H1 (cell line): ENCODE results near the gene LRRC63. TPM values are rescaled to one million over a fixed set of nuclear protein-coding genes. Genes with fewer than 3 reads are reported as not detected.

Experiments used
- CTCF ChIA-PET: fragments of 300-600 bp; sonication (Branson Sonifier 250); formaldehyde crosslinking; loops from one replicate; lab custom pipeline; 2021; ENCODE audit not compliant: partially characterized antibody; lab: Charles Lee
- POLR2A ChIA-PET: fragments of 300-600 bp; sonication (Branson Sonifier 250); formaldehyde crosslinking; loops from one replicate; lab custom pipeline; 2021; ENCODE audit warnings: inconsistent platforms; ENCODE audit not compliant: partially characterized antibody; lab: Charles Lee
- DNase-seq, 2 experiments: peaks; one replicate each; pipeline versions ENCODE4 v3.0.0 to v3.0.0-alpha.2; 2010 to 2022; ENCODE audit warnings: low spot score in 2 of 2, low read depth in 1 of 2, mixed read lengths in 1 of 2
- FAIRE-seq: peaks from 2 replicates; lab custom pipeline; 2011; peaks lifted over from hg19 to GRCh38; lab: Jason Lieb, UNC
- H2AFZ ChIP-seq: 2 replicates; pipeline ENCODE4 v1.8.1; 2012; ENCODE audit warnings: low read length, inconsistent platforms
- H2AK5ac ChIP-seq: 2 replicates; pipeline ENCODE4 v1.6.1; 2013; ENCODE audit warnings: low read depth, low read length
- H2BK120ac ChIP-seq: replicated peaks from 2 replicates; pipeline ENCODE3; 2013; ENCODE audit warnings: low read depth, low read length, inconsistent platforms
- H2BK12ac ChIP-seq: 2 replicates; pipeline ENCODE4 v1.6.1; 2013; ENCODE audit warnings: low read depth, low read length
- H2BK15ac ChIP-seq: 2 replicates; pipeline ENCODE4 v1.6.1; 2013; ENCODE audit warnings: low read length
- H2BK20ac ChIP-seq: 2 replicates; pipeline ENCODE4 v1.6.1; 2013; ENCODE audit warnings: low read length
- H2BK5ac ChIP-seq: 2 replicates; pipeline ENCODE4 v1.6.1; 2013; ENCODE audit warnings: low read depth, low read length
- H3K14ac ChIP-seq: 2 replicates; pipeline ENCODE4 v1.6.1; 2013; ENCODE audit warnings: inconsistent platforms; ENCODE audit not compliant: insufficient read length
- H3K18ac ChIP-seq: 2 replicates; pipeline ENCODE4 v1.6.1; 2013; ENCODE audit warnings: low read length; ENCODE audit errors: extremely low read depth
- H3K23ac ChIP-seq: 2 replicates; pipeline ENCODE4 v1.6.1; 2013; ENCODE audit warnings: inconsistent platforms; ENCODE audit not compliant: insufficient read length
- H3K23me2 ChIP-seq: 2 replicates; pipeline ENCODE4 v1.6.1; 2013; ENCODE audit warnings: low read depth, low read length
- H3K27ac ChIP-seq: 2 replicates; pipeline ENCODE4 v1.6.1; 2011; ENCODE audit warnings: low read depth, low read length, inconsistent platforms
- H3K27me3 ChIP-seq, 4 experiments: replicated peaks in 1 of 4; 1 replicate in 1 of 4; 2 replicates in 3 of 4; pipeline versions ENCODE4 v1.6.1 to v1.8.1; 2011 to 2013; ENCODE audit warnings: low read length in 3 of 4, mild to moderate bottlenecking in 3 of 4, inconsistent platforms in 2 of 4, mixed read lengths in 2 of 4, moderate library complexity in 1 of 4; ENCODE audit not compliant: control insufficient read depth in 3 of 4, insufficient read depth in 3 of 4; ENCODE audit errors: extremely low read depth in 1 of 4
- H3K36me3 ChIP-seq, 4 experiments: 2 replicates each; pipeline versions ENCODE4 v1.6.1 to v1.8.1; 2011 to 2013; ENCODE audit warnings: mild to moderate bottlenecking in 4 of 4, low read length in 3 of 4, moderate library complexity in 2 of 4, control low read depth in 1 of 4, inconsistent platforms in 1 of 4; ENCODE audit not compliant: insufficient read depth in 4 of 4, control insufficient read depth in 2 of 4
- H3K4ac ChIP-seq: replicated peaks from 2 replicates; pipeline ENCODE3; 2013; ENCODE audit warnings: low read length, low read depth, mixed read lengths, inconsistent platforms; ENCODE audit not compliant: insufficient read length
- H3K4me1 ChIP-seq, 4 experiments: replicated peaks in 1 of 4; 1 replicate in 1 of 4; 2 replicates in 3 of 4; pipeline versions ENCODE4 v1.6.1 to v1.8.1; 2011 to 2013; ENCODE audit warnings: low read length in 3 of 4, inconsistent platforms in 2 of 4, mixed read lengths in 1 of 4; ENCODE audit not compliant: insufficient read depth in 4 of 4, control insufficient read depth in 3 of 4
- H3K4me2 ChIP-seq, 2 experiments: 2 replicates each; pipeline versions ENCODE4 v1.6.1 to v1.8.1; 2011 to 2013; ENCODE audit warnings: low read depth in 2 of 2, low read length in 2 of 2, control low read depth in 1 of 2, inconsistent platforms in 1 of 2, mild to moderate bottlenecking in 1 of 2; ENCODE audit not compliant: insufficient read depth in 1 of 2
- H3K4me3 ChIP-seq, 4 experiments: fragments of 200-600, 300-600 bp in 1 of 4; sonication (generic), shearing (Covaris generic), sonication (Bioruptor Twin) in 1 of 4; 2 replicates each; pipeline versions ENCODE4 v1.5.1 to v1.8.1; 2011 to 2016; ENCODE audit warnings: low read length in 4 of 4, low read depth in 3 of 4, control low read depth in 2 of 4, inconsistent platforms in 2 of 4, mild to moderate bottlenecking in 2 of 4, mixed read lengths in 1 of 4, moderate library complexity in 1 of 4; ENCODE audit not compliant: insufficient read depth in 2 of 4; ENCODE audit errors: extremely low read depth in 1 of 4
- H3K56ac ChIP-seq: replicated peaks from 2 replicates; pipeline ENCODE3; 2013; ENCODE audit warnings: low read depth, mild to moderate bottlenecking, mixed read lengths, low read length, inconsistent platforms; ENCODE audit not compliant: insufficient read length
- H3K79me1 ChIP-seq: 2 replicates; pipeline ENCODE4 v1.6.1; 2013; ENCODE audit warnings: low read depth, low read length, control low read depth
- H3K79me2 ChIP-seq, 2 experiments: 2 replicates each; pipeline versions ENCODE4 v1.6.1 to v1.8.1; 2012 to 2013; ENCODE audit warnings: low read length in 2 of 2, mild to moderate bottlenecking in 2 of 2, inconsistent platforms in 1 of 2; ENCODE audit not compliant: insufficient read depth in 2 of 2, control insufficient read depth in 1 of 2
- H3K9ac ChIP-seq, 4 experiments: replicated peaks in 1 of 4; 1 replicate in 1 of 4; 2 replicates in 3 of 4; pipeline versions ENCODE4 v1.6.1 to v1.8.1; 2011 to 2013; ENCODE audit warnings: low read depth in 3 of 4, low read length in 3 of 4, control low read depth in 2 of 4, mild to moderate bottlenecking in 2 of 4, moderate library complexity in 2 of 4, inconsistent platforms in 1 of 4; ENCODE audit errors: extremely low read depth in 1 of 4
- H3K9me3 ChIP-seq, 2 experiments: 2 replicates each; pipeline versions ENCODE4 v1.6.1 to v1.8.1; 2012 to 2013; ENCODE audit warnings: mild to moderate bottlenecking in 2 of 2, moderate library complexity in 2 of 2, control low read depth in 1 of 2, inconsistent platforms in 1 of 2, low read depth in 1 of 2, low read length in 1 of 2, mixed read lengths in 1 of 2; ENCODE audit not compliant: insufficient read depth in 2 of 2
- H4K20me1 ChIP-seq, 2 experiments: replicated peaks in 1 of 2; 2 replicates each; pipeline versions ENCODE3 to v1.8.1; 2011 to 2013; ENCODE audit warnings: inconsistent platforms in 2 of 2, low read length in 2 of 2, mild to moderate bottlenecking in 1 of 2; ENCODE audit not compliant: insufficient read depth in 2 of 2, control insufficient read depth in 1 of 2
- H4K5ac ChIP-seq: 2 replicates; pipeline ENCODE4 v1.6.1; 2013; ENCODE audit warnings: low read length, low read depth, mixed read lengths, inconsistent platforms; ENCODE audit not compliant: insufficient read length
- H4K8ac ChIP-seq: 2 replicates; pipeline ENCODE4 v1.8.0; 2013; ENCODE audit warnings: mild to moderate bottlenecking, moderate library complexity, low read length, inconsistent platforms; ENCODE audit not compliant: insufficient read depth; ENCODE audit errors: extremely low read depth
- H4K91ac ChIP-seq: replicated peaks from 2 replicates; pipeline ENCODE3; 2013; ENCODE audit warnings: low read length, mixed read lengths, inconsistent platforms; ENCODE audit not compliant: insufficient read length
- EGR1 ChIP-seq: IDR thresholded peaks from 2 replicates; pipeline ENCODE4 v1.6.1; 2011; ENCODE audit warnings: low read depth, low read length, borderline replicate concordance
- EZH2 ChIP-seq: fragments of 200-600 bp; sonication (generic); IDR thresholded peaks from 2 replicates; pipeline ENCODE4 v1.7.1; 2012; ENCODE audit warnings: low read depth, mild to moderate bottlenecking, moderate library complexity, low read length, inconsistent platforms; ENCODE audit not compliant: severe bottlenecking
- POLR2A ChIP-seq, 2 experiments: IDR thresholded peaks; 1 replicate in 1 of 2; 2 replicates in 1 of 2; pipeline ENCODE4 v1.6.1; 2011; ENCODE audit warnings: low read depth in 2 of 2, low read length in 2 of 2, mild to moderate bottlenecking in 2 of 2; ENCODE audit errors: control extremely low read depth in 1 of 2
- RFX5 ChIP-seq: IDR thresholded peaks from 2 replicates; pipeline ENCODE4 v1.6.1; 2011; ENCODE audit warnings: low read depth, low read length, improper control_type of control experiment, borderline replicate concordance
- RNF2 ChIP-seq: fragments of 200-900, 300-1000 bp; sonication (generic); IDR thresholded peaks from 2 replicates; pipeline ENCODE4 v1.7.1; 2016; ENCODE audit warnings: borderline replicate concordance, low read depth, mild to moderate bottlenecking, antibody characterized with exemption, low read length; ENCODE audit not compliant: poor library complexity, severe bottlenecking; ENCODE audit errors: missing control alignments
- RXRA ChIP-seq: IDR thresholded peaks from 2 replicates; pipeline ENCODE4 v1.6.1; 2011; ENCODE audit warnings: low read depth, mild to moderate bottlenecking, low read length, moderate library complexity; ENCODE audit not compliant: insufficient read depth
- SIRT6 ChIP-seq: IDR thresholded peaks from one replicate; pipeline ENCODE4 v1.7.1; 2012; ENCODE audit warnings: low read length, inconsistent platforms
- SRF ChIP-seq: IDR thresholded peaks from 2 replicates; pipeline ENCODE4 v1.6.1; 2011; ENCODE audit warnings: mild to moderate bottlenecking, low read depth, low read length, moderate library complexity
- TAF7 ChIP-seq: optimal IDR thresholded peaks from 2 replicates; pipeline ENCODE3; 2011; ENCODE audit warnings: low read depth, mild to moderate bottlenecking, inconsistent platforms, low read length, moderate library complexity, borderline replicate concordance
- TCF12 ChIP-seq: IDR thresholded peaks from 2 replicates; pipeline ENCODE4 v1.6.1; 2011; ENCODE audit warnings: low read depth, mild to moderate bottlenecking, low read length
- TEAD4 ChIP-seq: IDR thresholded peaks from 2 replicates; pipeline ENCODE4 v1.6.1; 2012; ENCODE audit warnings: low read depth, low read length, inconsistent platforms, mixed read lengths
- WGBS, 2 experiments: shearing (Covaris generic) in 1 of 2; methylation state at CpG; one replicate each; pipeline versions ENCODE4 v1.1.6 to v1.1.7; 2013 to 2015; ENCODE audit warnings: low lambda C conversion rate in 2 of 2, mixed read lengths in 2 of 2, inconsistent platforms in 1 of 2, low coverage in 1 of 2, missing lambda C conversion rate in 1 of 2; ENCODE audit not compliant: insufficient replicate concordance in 2 of 2, insufficient coverage in 1 of 2, insufficient read length in 1 of 2; ENCODE audit errors: extremely low coverage in 1 of 2, missing lambda C conversion rate in 1 of 2; 5-methylcytosine and 5-hydroxymethylcytosine counted together
- polyA plus RNA-seq, 7 experiments: library from polyadenylated mRNA; depleted of rRNA in 3 of 7; stranded (reverse) in 5 of 7; unstranded in 2 of 7; fragments of >200 nt in 5 of 7; fragments of 200-250 nt in 2 of 7; gene quantifications; 1 replicate in 5 of 7; 2 replicates in 1 of 7; 4 replicates in 1 of 7; pipeline versions ENCODE4 v1.2.1 to v1.2.3, GENCODE V29; 2011 to 2013; ENCODE audit warnings: missing spikeins in 2 of 7, mixed read lengths in 2 of 7
- total RNA-seq: library from RNA; stranded (reverse); fragmentation: NEBNext Ultra II Directional; extraction: Animal tissue kit (Norgen Biotek cat#: 25700); gene quantifications from 2 replicates; pipeline ENCODE4 v1.2.1, GENCODE V29; 2021
- TF ChIP-seq, protein P1 (sequence below): IDR thresholded peaks from 2 replicates; pipeline ENCODE4 v1.6.1; 2012; ENCODE audit warnings: inconsistent platforms
- TF ChIP-seq, protein P2 (sequence below): IDR thresholded peaks from 2 replicates; pipeline ENCODE4 v1.6.1; 2011; ENCODE audit warnings: low read depth, mild to moderate bottlenecking, low read length; ENCODE audit not compliant: insufficient read depth

The LRRC63 gene
- total and polyA plus RNA-seq, 2 of the 8 experiments (the other 6 are each of a cell fraction or from before 2014, with no cell fraction given): not detected

DNA sequence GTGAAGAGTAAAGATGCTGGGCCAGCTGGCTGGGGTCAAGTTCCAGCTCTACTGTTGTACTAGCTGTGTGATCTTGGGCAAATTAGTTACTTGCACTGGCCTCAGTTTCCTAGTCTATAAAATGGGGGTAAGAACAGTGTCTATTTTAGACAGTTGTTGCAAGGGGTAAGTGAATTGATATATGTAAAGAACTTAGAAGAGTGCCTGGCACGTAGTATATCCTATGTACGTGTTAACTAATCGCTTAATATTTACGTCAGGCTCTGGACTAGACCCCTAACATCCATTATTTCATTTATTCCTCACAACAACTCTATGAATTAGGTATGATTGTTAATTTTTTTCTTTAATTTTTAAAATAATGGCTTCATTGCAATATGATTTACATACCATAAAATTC, 26.1 kb upstream of the LRRC63 start:
- H2BK20ac ChIP-seq: no peak overlapping the region
- no peak overlapping the region for H3K9ac ChIP-seq
- no peak overlapping the region for H3K23ac ChIP-seq
- H2BK15ac ChIP-seq: no peak overlapping the region
- no peak overlapping the region for H2AK5ac ChIP-seq
- ChIA-PET CTCF (interaction anchor here (0.8 to 2.0 kb wide), 5 partner anchors 10 to 78 kb away, joined by 3 to 5 read pairs (median 4); no protein-coding TSS in a partner anchor), POLR2A (no interaction called here)
- peaks cover 0 to 3% (median 0%) of the 10 kb centered on the region in 4 experiments; a peak in 1 of 7 replicates for H3K4me1 ChIP-seq
- H4K8ac ChIP-seq: no peak overlapping the region
- H3K9me3 ChIP-seq: no peaks in the 10 kb centered on the region
- H3K79me1 ChIP-seq: no peaks in the 10 kb centered on the region
- no peaks in the 10 kb centered on the region for H3K27me3 ChIP-seq
- no peaks in the 10 kb centered on the region for H4K20me1 ChIP-seq
- DNase-seq (no peak), FAIRE-seq (no peak)
- H3K36me3 ChIP-seq: no peaks in the 10 kb centered on the region
- no peak overlapping the region for H4K5ac ChIP-seq
- 84% methylated on average over 4 of the region's 4 CpGs; no CpG with 5 or more reads in 1 of the 2 experiments for WGBS, 2 experiments
- no peak overlapping the region for H2BK120ac ChIP-seq
- no peak overlapping the region for H4K91ac ChIP-seq
- no peak overlapping the region for H3K4me3 ChIP-seq
- H3K56ac ChIP-seq: no peak overlapping the region
- no peak overlapping the region for H2AFZ ChIP-seq
- no peak overlapping the region for H3K27ac ChIP-seq
- no peaks in the 10 kb centered on the region for H3K79me2 ChIP-seq
- no peak overlapping the region for H2BK12ac ChIP-seq
- no peak overlapping the region for H3K4me2 ChIP-seq
- H3K23me2 ChIP-seq: no peaks in the 10 kb centered on the region
- no peak overlapping the region for H3K18ac ChIP-seq
- H3K4ac ChIP-seq: no peak overlapping the region
- H2BK5ac ChIP-seq: no peak overlapping the region
- no peak overlapping the region for H3K14ac ChIP-seq
- TF ChIP-seq TEAD4 (no peak), TAF7 (no peak), RNF2 (no peak), RXRA (no peak), TCF12 (no peak), EZH2 (no peak), SIRT6 (no peak), EGR1 (no peak), POLR2A (IDR thresholded peaks at IDR 0.05; ENCODE audit: control extremely low read depth in 1 of 2, low read depth in 2 of 2, low read length in 2 of 2) (no peak), SRF (no peak), RFX5 (no peak)
- TF ChIP-seq, protein P1, sequence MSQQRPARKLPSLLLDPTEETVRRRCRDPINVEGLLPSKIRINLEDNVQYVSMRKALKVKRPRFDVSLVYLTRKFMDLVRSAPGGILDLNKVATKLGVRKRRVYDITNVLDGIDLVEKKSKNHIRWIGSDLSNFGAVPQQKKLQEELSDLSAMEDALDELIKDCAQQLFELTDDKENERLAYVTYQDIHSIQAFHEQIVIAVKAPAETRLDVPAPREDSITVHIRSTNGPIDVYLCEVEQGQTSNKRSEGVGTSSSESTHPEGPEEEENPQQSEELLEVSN: no peak
- TF ChIP-seq, protein P2, sequence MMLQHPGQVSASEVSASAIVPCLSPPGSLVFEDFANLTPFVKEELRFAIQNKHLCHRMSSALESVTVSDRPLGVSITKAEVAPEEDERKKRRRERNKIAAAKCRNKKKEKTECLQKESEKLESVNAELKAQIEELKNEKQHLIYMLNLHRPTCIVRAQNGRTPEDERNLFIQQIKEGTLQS: no peak
